SKM-1 (cell line): ENCODE results near the gene DNAJC6.
"Not testable (repeated sequence)": the region's sequence is repeated elsewhere in the genome, so short reads cannot be mapped to it uniquely, and the experiment has no call there.

ENCODE experiments used
- DNase-seq: peaks from one replicate; lab custom pipeline; 2025; ENCODE audit not compliant: unreplicated experiment; lab: John Stamatoyannopoulos, UW

DNAJC6 gene

GRCh38 chr1:65425006-65425405 lies 115.7 kb downstream of the DNAJC6 start:
- no peak for DNase-seq

GRCh38 chr1:65425697-65426096 lies 116.4 kb downstream of the DNAJC6 start:
- DNase-seq: no peak

GRCh38 chr1:65429078-65429477 lies 119.7 kb downstream of the DNAJC6 start:
- DNase-seq: no peak

- no peak for DNase-seq
These were observed 120.5 kb downstream of the DNAJC6 start for GRCh38 chr1:65429806-65430205.

- DNase-seq: no peak
These were observed 121.9 kb downstream of the DNAJC6 start for GRCh38 chr1:65431111-65431705.

- no peak for DNase-seq
These were observed 123.6 kb downstream of the DNAJC6 start for GRCh38 chr1:65432918-65433317.

- no peak for DNase-seq
These were observed 124.9 kb downstream of the DNAJC6 start for GRCh38 chr1:65434255-65434654.

- no peak for DNase-seq
These were observed 125.4 kb downstream of the DNAJC6 start for GRCh38 chr1:65434760-65435159.

- DNase-seq: no peak
These were observed 126.6 kb downstream of the DNAJC6 start for GRCh38 chr1:65435987-65436386.

- DNase-seq: no peak
These were observed 128.3 kb downstream of the DNAJC6 start for GRCh38 chr1:65437616-65438015.

- DNase-seq: no peak
These were observed 131.1 kb downstream of the DNAJC6 start for GRCh38 chr1:65440322-65440900.

GRCh38 chr1:65440915-65441314 lies 131.6 kb downstream of the DNAJC6 start:
- no peak for DNase-seq

- DNase-seq: no peak
These were observed 132.1 kb downstream of the DNAJC6 start for GRCh38 chr1:65441464-65441863.

GRCh38 chr1:65442442-65442841 lies 133.1 kb downstream of the DNAJC6 start:
- no peak for DNase-seq

- DNase-seq: no peak
These were observed 134.3 kb downstream of the DNAJC6 start for GRCh38 chr1:65443647-65444046.

GRCh38 chr1:65444128-65444640 lies 134.8 kb downstream of the DNAJC6 start:
- no peak for DNase-seq

GRCh38 chr1:65445837-65446236 lies 136.5 kb downstream of the DNAJC6 start:
- DNase-seq: no peak

- DNase-seq: no peak
These were observed 140.0 kb downstream of the DNAJC6 start for GRCh38 chr1:65449214-65449823.

GRCh38 chr1:65455678-65456077 lies 146.3 kb downstream of the DNAJC6 start:
- not testable (repeated sequence) for DNase-seq

GRCh38 chr1:65456481-65456880 lies 147.1 kb downstream of the DNAJC6 start:
- DNase-seq: no peak

GRCh38 chr1:65457868-65458267 lies 148.5 kb downstream of the DNAJC6 start:
- no peak for DNase-seq

GRCh38 chr1:65458730-65459396 lies 149.5 kb downstream of the DNAJC6 start:
- no peak for DNase-seq
